ENCODE results near the gene SARM1. TPM values are rescaled to one million over a fixed set of nuclear protein-coding genes. Genes with fewer than 3 reads are reported as not detected.

Gene SARM1
- total and polyA plus RNA-seq, 9 of the 15 experiments (the other 6 are each of a cell fraction or from before 2014, with no cell fraction given), result 0.04 to 0.55 (median 0.11) TPM; not detected in 2

GRCh38 chr17:28357061-28357900 is 14.2 kb upstream of the SARM1 start, which contains the start of gene POLDIP2:
POLDIP2 (minus strand) TSS chr17:28357527; CDS start chr17:28357448, 79 bp downstream.
- no peaks in the 10 kb centered on the region for H3K9me3 ChIP-seq (replicated peaks; ENCODE audit: control insufficient read depth, insufficient read depth, low read depth, low read length)
- TF ChIP-seq KLF13 (tag; IDR thresholded peaks at IDR 0.05; ENCODE audit: borderline replicate concordance, low read depth) (no peak), CAMTA2 (CRISPR knock-in tag; conservative IDR thresholded peaks at IDR 0.05) (no peak), SIRT6 (IDR thresholded peaks at IDR 0.05; ENCODE audit: low read depth, low read length) (no peak), ZNF212 (CRISPR knock-in tag; IDR thresholded peaks at IDR 0.05) (0 out of 2 replicates have a peak, but pooled peaks have one; percentile 7), ZNF436 (CRISPR knock-in tag; IDR thresholded peaks at IDR 0.05) (no peak), KHSRP (IDR thresholded peaks at IDR 0.05) (no peak), ARNT (IDR thresholded peaks at IDR 0.05) (no peak), ZBTB17 (CRISPR knock-in tag; IDR thresholded peaks at IDR 0.05) (no peak; the same call in none of the 2 replicates), KAT2B (IDR thresholded peaks at IDR 0.05; ENCODE audit: low read depth, low read length) (no peak), ZNF124 (CRISPR knock-in tag; IDR thresholded peaks at IDR 0.05) (no peak), TEAD1 (CRISPR knock-in tag; IDR thresholded peaks at IDR 0.05) (no peak), PCBP1 (IDR thresholded peaks at IDR 0.05; ENCODE audit: low read depth, low read length, poor library complexity, severe bottlenecking) (peak; percentile 73), ERF (CRISPR knock-in tag; IDR thresholded peaks at IDR 0.05) (no peak; the same call in 1 of the 2 replicates), RBM39 (optimal IDR thresholded peaks at IDR 0.05; ENCODE audit: low read depth, low read length) (no peak), ZNF696 (CRISPR knock-in tag; conservative IDR thresholded peaks at IDR 0.05) (no peak), FOXA3 (CRISPR knock-in tag; conservative IDR thresholded peaks at IDR 0.05 in 1 of 2, IDR thresholded peaks at IDR 0.05 in 1 of 2) (no peak)
- TF ChIP-seq, protein P1, sequence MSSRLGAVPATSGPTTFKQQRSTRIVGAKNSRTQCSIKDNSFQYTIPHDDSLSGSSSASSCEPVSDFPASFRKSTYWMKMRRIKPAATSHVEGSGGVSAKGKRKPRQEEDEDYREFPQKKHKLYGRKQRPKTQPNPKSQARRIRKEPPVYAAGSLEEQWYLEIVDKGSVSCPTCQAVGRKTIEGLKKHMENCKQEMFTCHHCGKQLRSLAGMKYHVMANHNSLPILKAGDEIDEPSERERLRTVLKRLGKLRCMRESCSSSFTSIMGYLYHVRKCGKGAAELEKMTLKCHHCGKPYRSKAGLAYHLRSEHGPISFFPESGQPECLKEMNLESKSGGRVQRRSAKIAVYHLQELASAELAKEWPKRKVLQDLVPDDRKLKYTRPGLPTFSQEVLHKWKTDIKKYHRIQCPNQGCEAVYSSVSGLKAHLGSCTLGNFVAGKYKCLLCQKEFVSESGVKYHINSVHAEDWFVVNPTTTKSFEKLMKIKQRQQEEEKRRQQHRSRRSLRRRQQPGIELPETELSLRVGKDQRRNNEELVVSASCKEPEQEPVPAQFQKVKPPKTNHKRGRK (tag; IDR thresholded peaks at IDR 0.05), result no peak
- TF ChIP-seq, protein P2, sequence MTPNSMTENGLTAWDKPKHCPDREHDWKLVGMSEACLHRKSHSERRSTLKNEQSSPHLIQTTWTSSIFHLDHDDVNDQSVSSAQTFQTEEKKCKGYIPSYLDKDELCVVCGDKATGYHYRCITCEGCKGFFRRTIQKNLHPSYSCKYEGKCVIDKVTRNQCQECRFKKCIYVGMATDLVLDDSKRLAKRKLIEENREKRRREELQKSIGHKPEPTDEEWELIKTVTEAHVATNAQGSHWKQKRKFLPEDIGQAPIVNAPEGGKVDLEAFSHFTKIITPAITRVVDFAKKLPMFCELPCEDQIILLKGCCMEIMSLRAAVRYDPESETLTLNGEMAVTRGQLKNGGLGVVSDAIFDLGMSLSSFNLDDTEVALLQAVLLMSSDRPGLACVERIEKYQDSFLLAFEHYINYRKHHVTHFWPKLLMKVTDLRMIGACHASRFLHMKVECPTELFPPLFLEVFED (CRISPR knock-in tag; conservative IDR thresholded peaks at IDR 0.05), result no peak
- TF ChIP-seq, protein P3, sequence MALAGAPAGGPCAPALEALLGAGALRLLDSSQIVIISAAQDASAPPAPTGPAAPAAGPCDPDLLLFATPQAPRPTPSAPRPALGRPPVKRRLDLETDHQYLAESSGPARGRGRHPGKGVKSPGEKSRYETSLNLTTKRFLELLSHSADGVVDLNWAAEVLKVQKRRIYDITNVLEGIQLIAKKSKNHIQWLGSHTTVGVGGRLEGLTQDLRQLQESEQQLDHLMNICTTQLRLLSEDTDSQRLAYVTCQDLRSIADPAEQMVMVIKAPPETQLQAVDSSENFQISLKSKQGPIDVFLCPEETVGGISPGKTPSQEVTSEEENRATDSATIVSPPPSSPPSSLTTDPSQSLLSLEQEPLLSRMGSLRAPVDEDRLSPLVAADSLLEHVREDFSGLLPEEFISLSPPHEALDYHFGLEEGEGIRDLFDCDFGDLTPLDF (CRISPR knock-in tag; IDR thresholded peaks at IDR 0.05), result peak; percentile 92

More at GRCh38 chr17:28357061-28357900, 14.2 kb upstream of the SARM1 start, which contains the start of gene POLDIP2:
- ChIA-PET CTCF (ENCODE audit: low intra/inter-chr PET ratio) (no interaction called here), POLR2A (interaction anchor here (0.6 to 4.0 kb wide), 16 partner anchors 9 to 707 kb away, joined by 3 to 31 read pairs (median 4); partner anchors contain the start of genes IFT20, TNFAIP1 and VTN)
- peaks cover 68% of the 10 kb centered on the region for H3K36me3 ChIP-seq (ENCODE audit: control insufficient read depth, insufficient read depth, low read length)
- BruUV-seq (replicated peaks), result no TSS peak
- DNase-seq (ENCODE audit: extremely low read depth in 1 of 4, low spot score in 3 of 4), result peak; percentile 94 to 96 (median 94)
- in situ Hi-C loops (cut with MboI), result no loop called here
- peak within 1 kb of the TSS; percentile 96 for H2AFZ ChIP-seq (ENCODE audit: low read depth, low read length)
- peaks cover 34% of the 10 kb centered on the region for H3K79me2 ChIP-seq (ENCODE audit: control insufficient read depth, insufficient read depth, low read length)
- peaks cover 5 to 10% of the 10 kb centered on the region in 2 experiments; a peak in 3 of 5 replicates for H3K4me1 ChIP-seq (replicated peaks in 1 of 2; ENCODE audit: control insufficient read depth in 2 of 2, insufficient read depth in 2 of 2, low read length in 2 of 2)
- H3K4me2 ChIP-seq (ENCODE audit: insufficient read depth, low read length), result peak within 1 kb of the TSS; percentile 91
- WGBS (ENCODE audit: insufficient coverage, low coverage, missing lambda C conversion rate), result 1% methylated on average over 54 of the region's 80 CpGs
- FAIRE-seq, result peak; percentile 85
- H3K27me3 ChIP-seq (ENCODE audit: control insufficient read depth in 2 of 2, insufficient read depth in 2 of 2, low read length in 2 of 2), result no peaks in the 10 kb centered on the region
- no peaks in the 10 kb centered on the region for H3K9me1 ChIP-seq (ENCODE audit: control insufficient read depth, insufficient read depth, low read length)
- intact Hi-C loops (cut with micrococcal nuclease), result no loop called here
- peak within 1 kb of the TSS; percentile 89 for H3K27ac ChIP-seq (ENCODE audit: extremely low read depth, low read depth, low read length)
- ATAC-seq, result peak; percentile 100
- H3K4me3 ChIP-seq, result peak within 1 kb of the TSS; percentile 99
- peak within 1 kb of the TSS; percentile 95 to 96 for H3K9ac ChIP-seq (ENCODE audit: insufficient read depth in 1 of 2, low read depth in 2 of 2, low read length in 2 of 2)
- no peaks in the 10 kb centered on the region for H4K20me1 ChIP-seq (replicated peaks; ENCODE audit: control insufficient read depth, insufficient read depth, low read length)

All from K562 (cell line).